HG02970 (cell line): ENCODE data around the gene RGSL1.
"Not testable (repeated sequence)": the region's sequence is repeated elsewhere in the genome, so short reads cannot be mapped to it uniquely, and the experiment has no call there.

Experiments
- ATAC-seq: cut with Tn5 transposase; IDR thresholded peaks from one replicate; pipeline ENCODE4 v1.9.1; 2021; ENCODE audit warnings: mild to moderate bottlenecking, moderate library complexity, moderate number of reproducible peaks; ENCODE audit not compliant: unreplicated experiment, low FRiP score

RGSL1 gene

GRCh38 chr1:182528206-182528605 lies 78.3 kb downstream of the RGSL1 start:
- not testable (repeated sequence) for ATAC-seq

DNA sequence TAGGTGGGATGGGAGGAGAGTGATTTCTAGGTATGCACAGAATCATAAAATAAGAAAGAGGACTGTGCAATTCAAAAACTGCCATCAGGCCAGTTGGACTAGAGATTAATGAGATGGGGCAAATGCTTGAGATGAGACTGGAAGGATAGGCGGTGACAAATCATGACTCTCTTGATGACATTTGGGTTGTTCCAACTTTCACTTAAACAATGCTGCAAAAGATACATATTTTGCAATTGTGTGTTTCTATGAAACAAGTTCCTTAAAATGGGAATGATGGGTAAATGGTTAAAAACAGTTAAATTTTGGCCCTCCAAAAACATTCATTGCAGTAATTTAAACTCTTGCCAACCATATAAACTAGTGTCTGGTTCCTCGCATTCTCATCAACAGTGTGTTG lies 84.0 kb downstream of the RGSL1 start:
- no peak for ATAC-seq

DNA sequence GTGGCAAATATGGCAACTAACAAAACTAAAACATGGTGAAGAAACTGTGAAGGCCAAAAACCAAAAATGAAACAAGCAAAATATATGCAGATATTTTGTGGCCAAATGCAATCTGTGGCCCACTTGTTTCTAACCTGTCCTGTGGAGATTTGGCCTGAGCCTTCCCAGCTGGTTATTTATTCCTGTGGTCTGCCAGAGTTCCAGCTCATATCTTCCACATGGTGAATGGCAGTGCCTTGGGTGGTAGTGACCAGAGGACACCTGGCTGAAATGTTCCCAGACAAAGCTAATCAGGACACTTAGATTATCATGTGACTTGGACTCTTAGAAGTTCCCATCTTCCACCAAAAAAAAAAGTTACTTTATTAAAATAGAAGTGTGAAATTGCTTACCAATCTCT lies 99.4 kb downstream of the RGSL1 start:
- ATAC-seq, result no peak

- ATAC-seq, result no peak
Observed at GRCh38 chr1:182549811-182550210, 99.9 kb downstream of the RGSL1 start.

DNA sequence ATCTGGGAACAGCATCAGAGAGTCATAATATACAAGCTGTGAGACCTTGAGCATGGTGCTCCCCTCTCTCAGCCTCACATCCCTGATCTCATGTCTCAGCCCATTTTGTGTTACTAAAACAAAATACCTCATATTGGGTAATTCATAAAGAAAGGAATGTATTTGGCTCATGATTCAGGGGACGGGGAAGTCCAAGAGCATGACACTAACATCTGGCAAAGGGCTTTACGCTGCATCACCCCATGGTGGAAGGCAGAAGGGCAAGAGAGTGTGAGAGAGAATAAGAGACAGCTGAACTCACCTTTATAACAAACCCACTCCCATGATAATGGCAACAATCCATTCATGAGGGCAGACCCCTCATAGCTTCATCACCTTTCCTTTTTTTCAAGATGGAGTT lies 102.6 kb downstream of the RGSL1 start:
- no peak for ATAC-seq

GRCh38 chr1:182555493-182555892 lies 105.5 kb downstream of the RGSL1 start:
- ATAC-seq, result no peak

DNA sequence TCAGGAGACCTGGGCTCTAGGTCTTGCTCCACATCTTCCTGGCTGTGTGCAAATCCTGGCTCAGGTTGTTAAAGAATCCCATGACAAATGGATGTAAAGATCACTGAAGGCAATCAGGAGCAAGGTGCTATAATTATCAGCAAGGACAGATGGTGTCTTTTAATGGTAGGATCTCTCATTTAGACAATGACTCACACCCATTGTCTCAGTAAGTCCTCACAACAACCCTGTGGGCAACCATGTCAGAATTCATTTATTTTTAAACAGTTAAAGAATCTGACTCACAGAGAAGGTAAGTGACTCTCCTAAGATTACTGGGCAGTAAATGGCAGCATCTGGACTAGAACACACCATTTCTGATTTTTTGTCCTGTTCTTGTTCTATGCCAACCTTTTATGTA lies 106.3 kb downstream of the RGSL1 start:
- ATAC-seq, result no peak

DNA sequence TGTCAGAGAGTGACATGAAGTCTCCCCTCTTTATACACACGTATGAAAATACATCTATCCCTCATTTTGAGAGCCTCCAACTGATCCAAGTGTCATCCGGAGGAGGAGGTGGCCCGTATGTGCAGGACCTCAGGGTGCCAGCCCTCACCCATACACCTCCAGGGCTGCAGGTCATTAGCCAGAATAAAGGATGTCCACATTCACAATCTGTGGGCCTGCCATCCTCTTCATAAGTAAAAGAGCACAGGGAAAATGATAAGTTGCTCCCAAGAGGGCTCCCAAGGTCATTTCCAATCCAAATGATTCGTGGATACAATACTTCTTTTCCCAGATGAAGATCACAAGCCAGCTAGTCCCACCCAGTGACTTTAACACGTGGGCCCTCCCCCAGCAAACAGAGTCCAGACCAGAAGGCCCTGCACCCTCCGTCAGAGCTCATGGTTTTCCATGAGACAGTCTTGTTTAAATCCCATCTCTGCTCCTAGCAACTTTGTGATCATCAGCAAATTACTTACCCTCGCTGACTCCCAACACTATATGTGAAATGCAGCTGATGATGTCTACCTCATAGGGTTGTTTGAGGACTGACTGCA lies 110.5 kb downstream of the RGSL1 start:
- ATAC-seq, result no peak

- no peak for ATAC-seq
Observed at GRCh38 chr1:182561456-182561855, 111.5 kb downstream of the RGSL1 start.

GRCh38 chr1:182563095-182563494 lies 113.1 kb downstream of the RGSL1 start:
- no peak for ATAC-seq

DNA sequence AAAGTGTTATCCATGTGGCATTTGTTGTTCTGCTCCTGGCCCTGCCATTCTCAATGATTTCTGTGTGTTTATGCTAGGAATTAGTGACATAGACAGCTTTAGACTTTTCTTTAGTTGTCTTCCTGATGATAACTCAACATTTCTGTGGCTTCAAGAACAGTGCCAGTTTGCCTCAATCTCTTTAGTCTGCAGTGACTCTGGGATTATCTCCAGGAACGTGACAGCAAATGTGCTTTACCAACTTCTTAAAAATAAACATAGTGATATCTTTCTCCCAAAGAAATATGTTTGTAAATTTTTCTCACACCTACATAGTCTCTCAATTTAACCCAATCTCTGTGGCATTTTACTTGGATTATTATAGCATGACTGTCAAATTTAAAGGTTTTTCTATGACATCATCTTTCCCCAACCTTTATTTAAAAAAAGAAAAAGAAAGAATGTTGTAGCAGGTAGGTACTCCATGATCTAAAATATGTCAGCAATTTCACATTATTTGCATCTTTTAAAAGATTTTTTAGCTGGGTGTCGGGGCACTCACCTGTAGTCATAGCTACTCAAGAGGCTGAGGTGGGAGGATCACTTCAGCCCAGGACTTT lies 114.6 kb downstream of the RGSL1 start:
- ATAC-seq, result no peak

DNA sequence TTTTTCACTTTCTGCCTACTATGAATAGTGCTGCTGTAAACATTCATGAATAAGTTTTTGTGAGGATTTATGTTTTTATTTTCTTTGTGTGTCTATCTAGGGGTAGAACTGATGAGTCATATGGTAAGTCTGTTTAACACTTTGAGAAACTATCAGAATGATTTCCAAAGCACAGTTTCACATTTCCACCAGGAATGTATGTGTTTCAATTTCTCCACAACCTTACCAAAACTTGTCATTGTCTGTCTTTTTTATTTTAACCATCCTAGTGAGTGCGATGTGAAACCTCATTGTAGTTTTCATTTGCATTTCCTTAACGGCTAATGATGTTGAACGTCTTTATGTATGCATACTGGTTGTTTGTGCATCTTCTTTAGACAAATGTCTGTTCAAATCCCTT lies 115.6 kb downstream of the RGSL1 start:
- ATAC-seq, result no peak

DNA sequence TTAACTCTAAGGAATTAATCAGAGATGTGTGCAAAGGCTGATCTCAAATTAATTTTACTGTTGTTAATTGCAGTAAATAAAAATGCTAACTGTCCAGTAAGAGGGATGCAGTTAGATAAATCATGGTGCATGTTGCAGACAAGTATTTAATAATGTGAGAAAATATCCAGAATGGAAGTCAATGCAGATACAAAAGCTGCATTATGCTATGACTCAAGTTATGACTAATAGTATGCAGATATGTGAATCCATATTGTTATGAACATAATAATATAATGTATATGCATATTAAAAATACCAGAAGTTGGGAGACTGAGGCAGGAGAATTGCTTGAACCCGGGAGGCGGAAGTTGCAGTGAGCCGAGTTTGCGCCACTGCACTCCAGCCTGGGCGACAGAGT lies 117.7 kb downstream of the RGSL1 start:
- no peak for ATAC-seq

DNA sequence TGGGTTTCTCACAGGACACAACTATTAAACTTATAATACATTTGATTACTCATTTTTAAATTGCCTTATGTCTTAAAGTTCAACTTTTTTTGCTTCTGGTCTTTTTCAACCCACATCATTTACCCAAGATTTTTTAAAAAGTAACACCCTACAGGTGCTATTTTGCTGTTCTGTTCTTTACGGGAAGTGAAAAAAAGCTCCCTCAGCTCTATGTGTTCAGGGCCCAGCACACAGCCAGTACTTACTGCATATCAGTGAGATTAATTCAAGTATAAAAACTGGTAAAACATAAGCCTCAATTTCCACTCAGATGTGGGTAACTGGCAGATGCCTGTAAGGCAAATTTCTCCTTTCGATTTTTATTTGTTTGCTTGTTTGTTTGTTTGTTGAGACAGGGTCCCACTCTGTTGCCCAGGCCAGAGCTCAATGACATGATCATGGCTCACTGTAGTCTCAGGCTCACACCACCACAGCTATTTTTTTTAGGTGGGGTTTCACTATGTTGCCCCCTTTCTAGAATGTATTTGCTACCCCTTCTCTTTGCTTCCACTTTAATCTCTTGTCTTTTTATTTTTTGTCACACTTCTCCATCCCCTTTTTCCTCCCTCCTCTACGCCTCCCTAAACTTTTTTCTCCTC lies 118.8 kb downstream of the RGSL1 start:
- ATAC-seq, result no peak

GRCh38 chr1:182569939-182570610 lies 120.1 kb downstream of the RGSL1 start:
- no peak for ATAC-seq

- ATAC-seq, result no peak
Observed at GRCh38 chr1:182570611-182570970, 120.6 kb downstream of the RGSL1 start.

DNA sequence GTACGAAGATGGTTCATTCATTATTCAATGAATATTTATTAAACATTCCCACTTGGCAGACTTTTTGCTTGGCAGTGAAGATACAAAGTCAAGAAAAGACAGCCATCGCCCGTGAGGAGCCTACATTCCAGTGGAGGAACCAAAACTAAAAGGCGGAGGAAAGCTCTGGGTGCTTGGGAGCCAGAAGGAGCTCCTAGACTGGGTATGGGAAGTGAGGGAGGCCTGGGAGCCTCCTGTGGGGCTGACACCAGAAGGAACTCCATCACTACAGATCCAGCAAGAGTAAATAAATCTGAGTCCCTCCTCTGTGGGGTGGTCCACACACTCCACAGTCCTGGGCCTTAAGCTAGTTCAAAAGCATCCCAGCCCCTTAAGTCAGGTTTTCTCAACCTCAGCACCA lies 124.2 kb downstream of the RGSL1 start:
- ATAC-seq, result no peak

GRCh38 chr1:182575540-182576149 lies 125.7 kb downstream of the RGSL1 start:
- ATAC-seq, result no peak

- ATAC-seq, result no peak
Observed at GRCh38 chr1:182580736-182581135, 130.8 kb downstream of the RGSL1 start.

- ATAC-seq, result no peak
Observed at GRCh38 chr1:182584746-182585145, 134.8 kb downstream of the RGSL1 start.

- no peak for ATAC-seq
Observed at GRCh38 chr1:182586380-182586779, 136.4 kb downstream of the RGSL1 start.
